Mesendoderm (in vitro differentiated cells): Measurements from ENCODE around the gene ANKZF1.
A peak's percentile ranks its signal among the peaks of the same experiment; 100 is the strongest.

ENCODE experiments used
- DNase-seq: peaks from one replicate; pipeline ENCODE4 v3.0.0; 2013
- H2AK5ac ChIP-seq: 2 replicates; pipeline ENCODE4 v1.6.1; 2013; ENCODE audit warnings: low read length, inconsistent platforms
- H2BK120ac ChIP-seq: 2 replicates; pipeline ENCODE4 v1.6.1; 2013; ENCODE audit warnings: low read depth, mild to moderate bottlenecking, low read length, moderate library complexity, mixed read lengths
- H2BK15ac ChIP-seq: replicated peaks from 2 replicates; pipeline ENCODE4 v1.6.1; 2013; ENCODE audit warnings: low read depth, mild to moderate bottlenecking, moderate library complexity
- H2BK5ac ChIP-seq: 2 replicates; pipeline ENCODE4 v1.6.1; 2013; ENCODE audit warnings: low read length, inconsistent platforms
- H3K18ac ChIP-seq: 2 replicates; pipeline ENCODE4 v1.6.1; 2013; ENCODE audit warnings: mild to moderate bottlenecking, low read length, mixed read lengths
- H3K23ac ChIP-seq: one replicate; pipeline ENCODE4 v1.6.1; 2013; ENCODE audit warnings: low read length
- H3K27ac ChIP-seq: 2 replicates; pipeline ENCODE4 v1.5.1; 2013; ENCODE audit warnings: low read depth, mild to moderate bottlenecking, inconsistent platforms, low read length, moderate library complexity
- H3K27me3 ChIP-seq: 2 replicates; pipeline ENCODE4 v1.6.1; 2013; ENCODE audit warnings: low read length, control low read depth, mild to moderate bottlenecking, inconsistent platforms; ENCODE audit not compliant: insufficient read depth, poor library complexity
- H3K36me3 ChIP-seq: 2 replicates; pipeline ENCODE4 v1.6.1; 2013; ENCODE audit warnings: low read length, inconsistent platforms; ENCODE audit not compliant: control insufficient read depth, insufficient read depth
- H3K4ac ChIP-seq: one replicate; pipeline ENCODE4 v1.6.1; 2013; ENCODE audit warnings: low read depth, mild to moderate bottlenecking, low read length, moderate library complexity
- H3K4me1 ChIP-seq: 2 replicates; pipeline ENCODE4 v1.6.1; 2013; ENCODE audit warnings: low read depth, low read length, inconsistent platforms; ENCODE audit not compliant: control insufficient read depth
- H3K4me2 ChIP-seq: 2 replicates; pipeline ENCODE4 v1.6.1; 2013; ENCODE audit warnings: low read length
- H3K4me3 ChIP-seq: 2 replicates; pipeline ENCODE4 v1.5.1; 2013; ENCODE audit warnings: mild to moderate bottlenecking, low read length
- H3K56ac ChIP-seq: one replicate; pipeline ENCODE4 v1.6.1; 2013; ENCODE audit warnings: low read length
- H3K79me1 ChIP-seq: 2 replicates; pipeline ENCODE4 v1.6.1; 2013; ENCODE audit warnings: low read length, inconsistent platforms
- H3K79me2 ChIP-seq: 2 replicates; pipeline ENCODE4 v1.6.1; 2013; ENCODE audit warnings: mild to moderate bottlenecking, low read length; ENCODE audit not compliant: control insufficient read depth, insufficient read depth
- H3K9ac ChIP-seq: 2 replicates; pipeline ENCODE4 v1.6.1; 2013; ENCODE audit warnings: low read length, inconsistent platforms
- H4K5ac ChIP-seq: one replicate; pipeline ENCODE4 v1.6.1; 2013; ENCODE audit warnings: low read length
- H4K8ac ChIP-seq: one replicate; pipeline ENCODE4 v1.6.1; 2013; ENCODE audit warnings: low read depth, mild to moderate bottlenecking, control low read depth, low read length, moderate library complexity
- WGBS: extraction: QIAGEN DNeasy Blood & Tissue Kit; methylation state at CpG from one replicate; pipeline ENCODE4 v1.1.7; 2013; ENCODE audit warnings: low lambda C conversion rate, missing lambda C conversion rate; ENCODE audit not compliant: insufficient coverage; ENCODE audit errors: extremely low coverage; 5-methylcytosine and 5-hydroxymethylcytosine counted together

Gene ANKZF1

DNA sequence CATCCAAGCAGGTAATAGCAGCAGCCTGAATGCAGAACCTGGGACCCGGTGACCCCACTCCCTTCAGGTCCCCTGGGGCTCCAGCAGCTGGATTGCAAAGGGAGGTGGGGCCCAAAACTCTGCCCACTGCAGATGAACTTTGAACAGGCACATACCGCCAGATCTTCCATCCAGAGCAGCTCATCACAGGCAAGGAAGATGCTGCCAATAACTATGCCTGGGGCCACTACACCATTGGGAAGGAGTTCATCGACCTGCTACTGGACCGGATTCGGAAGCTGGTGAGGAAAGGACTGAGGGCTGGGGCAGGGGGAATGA, 40.4 kb downstream of the ANKZF1 start:
- Histone ChIP-seq H3K4me2 (no peak overlapping the region), H2AK5ac (no peak overlapping the region), H3K27ac (no peak overlapping the region), H4K8ac (no peak overlapping the region), H4K5ac (no peak overlapping the region), H3K36me3 (no peaks in the 10 kb centered on the region), H3K18ac (no peak overlapping the region), H3K79me2 (no peaks in the 10 kb centered on the region), H3K4me1 (peaks cover 2% of the 10 kb centered on the region), H3K56ac (no peak overlapping the region), H3K23ac (no peak overlapping the region), H3K27me3 (no peaks in the 10 kb centered on the region), H3K4me3 (no peak overlapping the region), H3K79me1 (no peaks in the 10 kb centered on the region), H2BK120ac (no peak overlapping the region), H3K9ac (no peak overlapping the region), H2BK5ac (no peak overlapping the region), H2BK15ac (no peak overlapping the region), H3K4ac (no peak overlapping the region)
- no CpG with 5 or more reads among the region's 5 CpGs for WGBS
- no peak for DNase-seq

DNA sequence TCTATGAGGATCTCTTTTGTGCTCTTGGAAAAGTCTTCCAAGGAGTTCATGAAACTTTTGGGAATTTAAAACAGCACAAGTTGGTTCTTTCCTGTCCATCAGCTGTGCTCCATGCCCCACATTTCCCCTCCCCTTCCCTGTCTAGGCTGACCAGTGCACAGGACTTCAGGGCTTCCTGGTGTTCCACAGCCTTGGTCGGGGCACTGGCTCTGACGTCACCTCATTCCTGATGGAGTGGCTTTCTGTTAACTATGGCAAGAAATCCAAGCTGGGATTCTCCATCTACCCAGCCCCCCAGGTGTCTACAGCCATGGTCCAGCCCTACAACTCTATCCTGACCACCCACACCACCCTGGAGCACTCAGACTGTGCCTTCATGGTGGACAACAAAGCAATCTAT, 41.4 kb downstream of the ANKZF1 start:
- Histone ChIP-seq H3K79me1 (no peaks in the 10 kb centered on the region), H3K36me3 (no peaks in the 10 kb centered on the region), H2AK5ac (no peak overlapping the region), H3K27ac (no peak overlapping the region), H2BK120ac (no peak overlapping the region), H3K9ac (no peak overlapping the region), H3K23ac (no peak overlapping the region), H2BK5ac (no peak overlapping the region), H2BK15ac (no peak overlapping the region), H3K4me2 (no peak overlapping the region), H4K8ac (no peak overlapping the region), H3K79me2 (no peaks in the 10 kb centered on the region), H3K27me3 (no peaks in the 10 kb centered on the region), H3K56ac (no peak overlapping the region), H3K4me3 (no peak overlapping the region), H3K4me1 (peaks cover 2% of the 10 kb centered on the region), H3K18ac (no peak overlapping the region), H3K4ac (no peak overlapping the region), H4K5ac (no peak overlapping the region)
- WGBS: no CpG with 5 or more reads among the region's 2 CpGs
- DNase-seq: no peak

DNA sequence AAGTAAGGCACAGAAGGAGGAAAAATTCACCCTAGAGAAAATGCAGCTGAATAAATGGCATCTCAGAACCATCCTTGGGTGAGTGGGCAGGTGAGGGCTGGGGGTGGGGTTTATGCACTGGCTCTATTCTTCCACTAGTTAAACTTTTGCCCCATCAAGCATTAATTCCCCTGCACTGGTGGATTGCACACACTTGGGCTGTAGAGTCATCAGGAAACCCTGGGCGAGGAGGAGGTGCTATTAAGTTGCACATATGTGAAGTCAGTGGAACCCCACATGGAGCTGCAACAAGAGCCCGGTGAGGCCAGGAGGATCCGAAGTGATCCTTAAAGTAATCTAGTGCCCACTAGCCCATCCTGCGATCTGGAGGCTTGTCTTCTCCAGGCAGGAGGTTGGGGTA, 42.8 kb downstream of the ANKZF1 start:
- Histone ChIP-seq H2BK5ac (no peak overlapping the region), H3K4me2 (no peak overlapping the region), H2BK15ac (no peak overlapping the region), H3K79me1 (no peaks in the 10 kb centered on the region), H2AK5ac (no peak overlapping the region), H3K56ac (no peak overlapping the region), H3K23ac (no peak overlapping the region), H4K8ac (no peak overlapping the region), H3K27ac (no peak overlapping the region), H2BK120ac (no peak overlapping the region), H3K27me3 (no peaks in the 10 kb centered on the region), H3K36me3 (no peaks in the 10 kb centered on the region), H3K4me3 (no peak overlapping the region), H3K18ac (no peak overlapping the region), H3K79me2 (no peaks in the 10 kb centered on the region), H3K4me1 (peaks cover 2% of the 10 kb centered on the region), H3K9ac (no peak overlapping the region), H3K4ac (no peak overlapping the region), H4K5ac (no peak overlapping the region)
- DNase-seq: no peak
- WGBS: no CpG with 5 or more reads among the region's 4 CpGs

DNA sequence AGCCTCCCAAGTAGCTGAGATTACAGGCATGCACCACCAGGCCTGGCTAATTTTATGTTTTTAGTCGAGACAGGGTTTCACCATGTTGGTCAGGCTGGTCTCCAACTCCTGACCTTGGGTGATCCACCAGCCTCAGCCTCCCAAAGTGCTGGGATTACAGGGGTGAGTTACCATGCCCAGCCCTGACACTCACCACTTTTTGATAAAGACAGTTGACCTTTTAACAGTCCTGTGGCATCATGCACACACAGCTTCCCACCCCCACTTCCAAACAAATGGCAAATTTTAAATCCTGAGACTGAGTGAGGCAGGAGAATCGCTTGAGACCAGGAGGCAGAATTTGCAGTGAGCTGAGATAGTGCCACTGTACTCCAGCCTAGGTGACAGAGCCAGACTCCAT, 43.4 kb downstream of the ANKZF1 start:
- H2BK5ac ChIP-seq: no peak overlapping the region

DNA sequence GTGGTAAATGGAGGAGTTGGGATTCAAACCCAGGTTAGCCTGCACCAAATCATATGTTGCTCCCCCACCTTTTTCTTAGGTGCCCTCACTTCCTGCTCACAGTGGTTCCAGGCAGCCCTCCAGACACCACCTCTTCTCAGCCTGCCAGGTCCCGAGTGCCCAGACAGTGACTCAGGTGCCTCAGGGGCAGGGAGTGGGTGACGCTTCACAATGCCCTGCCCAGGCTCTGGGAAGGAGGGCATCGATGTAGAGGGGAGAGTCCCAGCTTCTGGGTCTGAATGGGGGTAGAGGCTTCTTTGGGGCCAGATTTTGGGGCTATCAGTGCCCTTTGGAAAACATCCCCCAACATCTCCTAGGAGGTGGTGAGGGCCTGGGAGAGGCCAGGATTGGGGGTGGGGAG, 44.3 kb downstream of the ANKZF1 start:
- Histone ChIP-seq H3K18ac (peak overlapping the region; percentile 17), H3K79me2 (no peaks in the 10 kb centered on the region)
- peak; percentile 86 for DNase-seq

More for the DNA sequence above, 43.4 kb downstream of the ANKZF1 start:
- no peak overlapping the region for H4K8ac ChIP-seq
- no peak overlapping the region for H3K56ac ChIP-seq
- H3K27ac ChIP-seq: no peak overlapping the region
- H3K4me1 ChIP-seq: peaks cover 3% of the 10 kb centered on the region
- H3K4ac ChIP-seq: peak overlapping the region; percentile 6
- H3K18ac ChIP-seq: no peak overlapping the region
- no peaks in the 10 kb centered on the region for H3K36me3 ChIP-seq
- H3K4me3 ChIP-seq: no peak overlapping the region
- H2AK5ac ChIP-seq: no peak overlapping the region
- H3K27me3 ChIP-seq: no peaks in the 10 kb centered on the region
- DNase-seq: no peak
- H4K5ac ChIP-seq: no peak overlapping the region
- H3K9ac ChIP-seq: no peak overlapping the region
- H2BK120ac ChIP-seq: no peak overlapping the region
- WGBS: no CpG with 5 or more reads among the region's 2 CpGs
- no peaks in the 10 kb centered on the region for H3K79me1 ChIP-seq
- H3K23ac ChIP-seq: no peak overlapping the region
- H3K4me2 ChIP-seq: no peak overlapping the region
- H2BK15ac ChIP-seq: no peak overlapping the region
- H3K79me2 ChIP-seq: no peaks in the 10 kb centered on the region

DNA sequence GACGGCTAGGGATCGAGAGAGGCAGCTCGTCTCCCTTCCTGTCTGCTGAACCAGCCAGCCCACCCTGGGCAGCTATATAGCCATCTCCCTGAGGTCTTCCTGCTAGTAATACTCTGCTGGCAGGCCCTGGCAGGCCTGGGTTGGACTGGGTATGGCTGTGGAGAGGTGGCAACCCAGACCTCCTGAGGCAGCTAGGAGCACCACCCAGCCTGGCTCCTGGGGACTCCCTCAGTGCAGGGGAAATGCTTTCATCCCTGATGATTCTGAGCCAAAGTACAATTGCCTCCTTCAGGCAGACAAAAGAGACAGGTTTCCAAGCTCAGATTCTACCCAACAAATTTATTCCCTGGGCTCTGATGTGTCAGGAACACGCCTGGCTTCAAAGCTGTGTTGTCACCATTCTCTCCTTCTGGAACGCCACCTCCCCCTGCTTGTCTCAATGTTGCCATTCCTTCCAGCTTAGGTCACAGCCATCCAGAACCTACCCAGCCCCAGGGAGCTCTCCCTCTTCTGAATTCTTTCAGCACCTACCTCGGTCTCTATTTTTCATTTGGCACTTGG, 44.8 kb downstream of the ANKZF1 start:
- H3K79me1 ChIP-seq: no peaks in the 10 kb centered on the region
- peak overlapping the region; percentile 17 for H3K18ac ChIP-seq
- H3K23ac ChIP-seq: no peak overlapping the region
- no peak overlapping the region for H2BK15ac ChIP-seq
- H4K8ac ChIP-seq: no peak overlapping the region
- peak overlapping the region; percentile 4 for H3K4ac ChIP-seq
- H2AK5ac ChIP-seq: no peak overlapping the region
- no peak overlapping the region for H3K9ac ChIP-seq
- peak; percentile 98 for DNase-seq
- peaks cover 10% of the 10 kb centered on the region for H3K4me1 ChIP-seq
- no peaks in the 10 kb centered on the region for H3K36me3 ChIP-seq
- H4K5ac ChIP-seq: no peak overlapping the region
- WGBS: no CpG with 5 or more reads among the region's 6 CpGs
- H2BK120ac ChIP-seq: no peak overlapping the region
- no peaks in the 10 kb centered on the region for H3K79me2 ChIP-seq
- no peak overlapping the region for H3K4me3 ChIP-seq
- H3K27me3 ChIP-seq: no peaks in the 10 kb centered on the region
- H3K4me2 ChIP-seq: no peak overlapping the region
- no peak overlapping the region for H2BK5ac ChIP-seq
- peak overlapping the region; percentile 88 for H3K27ac ChIP-seq
- H3K56ac ChIP-seq: peak overlapping the region; percentile 49

More for the DNA sequence above, 44.3 kb downstream of the ANKZF1 start:
- H2AK5ac ChIP-seq: no peak overlapping the region
- peaks cover 10% of the 10 kb centered on the region for H3K4me1 ChIP-seq
- H3K56ac ChIP-seq: peak overlapping the region; percentile 49
- H3K4me2 ChIP-seq: no peak overlapping the region
- H4K5ac ChIP-seq: no peak overlapping the region
- no peak overlapping the region for H2BK120ac ChIP-seq
- H2BK5ac ChIP-seq: peak overlapping the region; percentile 6
- no peaks in the 10 kb centered on the region for H3K36me3 ChIP-seq
- H3K4ac ChIP-seq: peak overlapping the region; percentile 4
- no peak overlapping the region for H3K9ac ChIP-seq
- H4K8ac ChIP-seq: no peak overlapping the region
- no peaks in the 10 kb centered on the region for H3K79me1 ChIP-seq
- H3K4me3 ChIP-seq: no peak overlapping the region
- H3K23ac ChIP-seq: no peak overlapping the region
- no peaks in the 10 kb centered on the region for H3K27me3 ChIP-seq
- WGBS: no CpG with 5 or more reads among the region's 3 CpGs
- peak overlapping the region; percentile 88 for H3K27ac ChIP-seq
- no peak overlapping the region for H2BK15ac ChIP-seq
